A673 (cell line): ENCODE measurements around the gene ZNF516.

Experiments
- EZH2 ChIP-seq: fragments of 200-600 bp; sonication (generic); IDR thresholded peaks from 2 replicates; pipeline ENCODE4 v1.6.1; 2017; ENCODE audit warnings: borderline replicate concordance, low read depth, mild to moderate bottlenecking, mixed read lengths, antibody characterized with exemption, low read length; ENCODE audit not compliant: poor library complexity, severe bottlenecking
- TF ChIP-seq, protein P1 (sequence below): fragments of 300-800, 200-600 bp; sonication (generic); conservative IDR thresholded peaks from 2 replicates; pipeline ENCODE4 v1.5.1; 2017; ENCODE audit warnings: low read depth, mild to moderate bottlenecking, antibody characterized with exemption, low read length, moderate library complexity, mixed read lengths

DNA sequence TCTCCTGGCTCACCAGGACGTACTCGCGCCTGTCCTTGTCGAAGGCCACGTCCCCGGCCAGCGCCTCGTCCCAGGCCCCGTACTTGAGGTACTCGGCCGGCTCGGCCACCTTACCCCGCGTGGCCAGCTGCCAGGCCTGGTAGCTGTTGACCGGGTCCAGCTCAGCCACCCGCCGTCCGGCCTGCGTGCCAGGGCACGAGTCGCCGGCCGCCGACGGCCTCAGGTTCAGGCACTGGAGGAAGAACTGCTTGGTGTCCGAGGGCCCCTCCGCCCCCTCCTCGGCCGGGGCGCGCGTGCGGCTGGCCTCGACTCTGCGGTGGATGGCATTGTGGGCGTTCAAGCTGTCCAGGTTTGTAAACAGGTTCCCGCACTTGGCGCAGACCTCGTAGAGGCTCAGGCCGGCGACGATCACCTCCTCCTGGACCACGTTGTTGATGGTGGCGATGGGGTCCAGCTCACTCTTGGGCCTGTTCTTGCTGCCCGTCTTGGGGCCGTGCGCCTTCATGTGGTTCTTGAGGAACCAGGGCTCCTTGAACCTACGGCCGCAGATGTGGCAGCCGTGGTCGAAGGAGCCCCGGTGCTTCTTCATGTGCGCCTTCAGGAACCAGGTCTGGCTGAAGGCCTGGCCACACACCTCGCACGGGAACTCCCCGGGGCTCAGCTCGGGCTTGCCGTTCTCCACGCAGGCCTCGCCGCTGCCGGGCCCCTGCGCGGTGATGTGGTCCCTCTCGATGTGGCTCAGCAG lies 53.2 kb downstream of the ZNF516 start:
- TF ChIP-seq, protein P1, sequence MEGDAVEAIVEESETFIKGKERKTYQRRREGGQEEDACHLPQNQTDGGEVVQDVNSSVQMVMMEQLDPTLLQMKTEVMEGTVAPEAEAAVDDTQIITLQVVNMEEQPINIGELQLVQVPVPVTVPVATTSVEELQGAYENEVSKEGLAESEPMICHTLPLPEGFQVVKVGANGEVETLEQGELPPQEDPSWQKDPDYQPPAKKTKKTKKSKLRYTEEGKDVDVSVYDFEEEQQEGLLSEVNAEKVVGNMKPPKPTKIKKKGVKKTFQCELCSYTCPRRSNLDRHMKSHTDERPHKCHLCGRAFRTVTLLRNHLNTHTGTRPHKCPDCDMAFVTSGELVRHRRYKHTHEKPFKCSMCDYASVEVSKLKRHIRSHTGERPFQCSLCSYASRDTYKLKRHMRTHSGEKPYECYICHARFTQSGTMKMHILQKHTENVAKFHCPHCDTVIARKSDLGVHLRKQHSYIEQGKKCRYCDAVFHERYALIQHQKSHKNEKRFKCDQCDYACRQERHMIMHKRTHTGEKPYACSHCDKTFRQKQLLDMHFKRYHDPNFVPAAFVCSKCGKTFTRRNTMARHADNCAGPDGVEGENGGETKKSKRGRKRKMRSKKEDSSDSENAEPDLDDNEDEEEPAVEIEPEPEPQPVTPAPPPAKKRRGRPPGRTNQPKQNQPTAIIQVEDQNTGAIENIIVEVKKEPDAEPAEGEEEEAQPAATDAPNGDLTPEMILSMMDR = no peak
- no peak for TF ChIP-seq EZH2
